Skeletal muscle satellite cell (primary cell): ENCODE data around the gene SLC36A3. TPM values are rescaled to one million over a fixed set of nuclear protein-coding genes. Genes with fewer than 3 reads are reported as not detected.

ENCODE experiments used
- H3K27me3 ChIP-seq: 2 replicates; pipeline ENCODE4 v1.7.0; 2013; ENCODE audit warnings: low read length; ENCODE audit not compliant: control insufficient read depth, insufficient read depth
- H3K36me3 ChIP-seq: 2 replicates; pipeline ENCODE4 v1.7.0; 2013; ENCODE audit warnings: mild to moderate bottlenecking, control low read depth, low read length; ENCODE audit not compliant: insufficient read depth
- H3K4me1 ChIP-seq: 2 replicates; pipeline ENCODE4 v1.7.0; 2013; ENCODE audit warnings: low read length; ENCODE audit not compliant: control insufficient read depth, insufficient read depth
- H3K4me2 ChIP-seq: 2 replicates; pipeline ENCODE4 v1.7.0; 2013; ENCODE audit warnings: mild to moderate bottlenecking, low read length
- H3K4me3 ChIP-seq: 2 replicates; pipeline ENCODE4 v1.7.0; 2013; ENCODE audit warnings: low read length
- H3K9ac ChIP-seq: 2 replicates; pipeline ENCODE4 v1.7.0; 2013; ENCODE audit warnings: mild to moderate bottlenecking, low read depth, low read length, moderate library complexity
- H3K9me3 ChIP-seq: replicated peaks from 2 replicates; pipeline ENCODE4 v1.7.0; 2013; ENCODE audit warnings: mild to moderate bottlenecking, control low read depth, low read length
- total RNA-seq: library from RNA; depleted of rRNA; stranded (reverse); fragments of >200 nt; gene quantifications from 2 replicates; pipeline ENCODE4 v1.2.3, GENCODE V29; 2012; rRNA removed

The SLC36A3 gene
- not detected in 2 replicates for total RNA-seq

DNA sequence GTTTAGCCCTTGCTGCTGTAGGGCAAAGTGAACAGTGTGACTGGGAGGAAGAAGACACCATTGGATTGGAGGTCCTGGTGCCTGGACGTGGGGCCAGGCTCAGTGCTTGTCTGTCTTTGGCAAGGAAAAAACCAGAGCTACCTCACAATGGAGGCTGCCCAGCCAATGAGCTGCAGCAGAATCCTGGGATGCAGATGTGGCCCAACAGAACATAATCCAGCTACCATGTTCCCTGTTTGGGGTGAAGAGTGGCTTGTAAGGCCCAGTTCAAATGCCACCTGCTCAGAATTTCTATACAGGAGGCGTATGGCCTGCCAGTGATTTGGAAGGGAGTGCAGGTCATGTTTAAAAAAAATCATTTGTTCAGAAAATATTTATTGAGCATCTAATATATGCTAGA lies at the start of gene SLC36A3:
SLC36A3 (minus strand) TSS at position 101 of the 400 bp plus-strand sequence. CDS start 412 bp downstream, outside the sequence.
- Histone ChIP-seq H3K36me3 (no peaks in the 10 kb centered on the region), H3K4me2 (no peak within 1 kb of the TSS), H3K9ac (no peak within 1 kb of the TSS), H3K9me3 (no peaks in the 10 kb centered on the region), H3K4me1 (no peaks in the 10 kb centered on the region), H3K27me3 (peaks cover 20% of the 10 kb centered on the region), H3K4me3 (no peak within 1 kb of the TSS)

GRCh38 chr5:151351671-151352070 lies 48.1 kb upstream of the SLC36A3 start:
- no peak overlapping the region for H3K9ac ChIP-seq
- no peaks in the 10 kb centered on the region for H3K36me3 ChIP-seq
- peaks cover 25% of the 10 kb centered on the region for H3K27me3 ChIP-seq
- H3K9me3 ChIP-seq: no peaks in the 10 kb centered on the region
- no peak overlapping the region for H3K4me2 ChIP-seq
- H3K4me3 ChIP-seq: no peak overlapping the region
- H3K4me1 ChIP-seq: no peaks in the 10 kb centered on the region

GRCh38 chr5:151348789-151349188 lies 45.2 kb upstream of the SLC36A3 start:
- no peaks in the 10 kb centered on the region for H3K9me3 ChIP-seq
- H3K36me3 ChIP-seq: no peaks in the 10 kb centered on the region
- no peaks in the 10 kb centered on the region for H3K4me1 ChIP-seq
- H3K27me3 ChIP-seq: peaks cover 34% of the 10 kb centered on the region
- no peak overlapping the region for H3K4me3 ChIP-seq
- H3K9ac ChIP-seq: no peak overlapping the region
- H3K4me2 ChIP-seq: no peak overlapping the region

DNA sequence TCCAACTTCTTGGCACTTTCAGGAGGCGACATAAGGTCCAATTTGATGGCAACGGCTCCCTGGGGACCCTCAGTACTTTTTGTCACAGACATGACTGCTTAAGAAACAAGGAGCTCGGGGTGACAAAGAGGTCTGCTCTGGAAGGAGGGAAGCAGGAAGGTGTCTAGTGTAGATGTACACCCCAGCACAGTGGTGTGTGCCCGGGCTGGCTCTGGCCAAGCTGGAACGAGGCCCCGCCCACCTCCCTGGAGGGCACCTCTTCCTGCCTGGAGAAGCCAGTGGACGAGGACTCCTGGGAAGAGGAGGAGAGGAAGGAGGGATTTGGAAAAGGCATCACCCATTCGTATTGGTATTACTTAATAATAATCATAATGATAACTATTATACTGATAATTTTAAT lies 43.8 kb upstream of the SLC36A3 start, which contains the start of gene SLC36A2:
SLC36A2 (minus strand) TSS at position 191 of the 400 bp plus-strand sequence; CDS start at position 92, 99 bp downstream.
- H3K36me3 ChIP-seq: no peaks in the 10 kb centered on the region
- H3K27me3 ChIP-seq: peaks cover 41% of the 10 kb centered on the region
- H3K9ac ChIP-seq: no peak within 1 kb of the TSS
- H3K4me3 ChIP-seq: no peak within 1 kb of the TSS
- no peak within 1 kb of the TSS for H3K4me2 ChIP-seq
- no peaks in the 10 kb centered on the region for H3K9me3 ChIP-seq
- H3K4me1 ChIP-seq: no peaks in the 10 kb centered on the region

DNA sequence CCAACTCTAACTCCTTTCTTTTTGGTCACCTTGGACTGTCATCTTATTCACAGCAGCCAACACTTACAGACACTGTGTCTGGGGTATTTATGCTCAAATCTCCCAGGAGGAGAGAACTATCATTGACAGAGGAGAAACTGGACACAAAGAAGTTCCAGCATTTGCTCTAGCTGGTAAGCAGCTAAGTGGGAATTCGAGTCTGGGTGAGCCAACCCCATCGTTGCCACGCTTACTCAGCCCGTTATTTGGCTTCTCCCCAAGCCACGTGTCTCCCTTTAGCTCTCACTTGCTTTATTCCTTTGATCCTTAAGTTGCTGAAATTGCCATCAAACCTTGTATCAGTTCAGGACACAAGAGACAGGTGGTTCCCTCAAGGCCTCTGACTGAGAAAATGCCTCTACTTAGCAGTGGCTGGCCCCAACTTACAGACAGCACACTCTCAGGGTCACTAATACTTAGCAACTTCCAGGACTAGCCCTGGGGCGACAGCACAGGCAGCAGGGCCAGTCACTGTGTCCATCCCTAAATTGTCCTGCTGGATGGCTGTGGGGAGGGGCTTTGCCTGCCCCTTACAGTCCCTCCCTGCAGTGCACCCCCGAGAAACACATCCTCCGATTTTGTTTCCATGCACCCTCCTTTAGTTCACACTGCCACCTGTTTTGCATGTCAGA lies 42.4 kb upstream of the SLC36A3 start:
- Histone ChIP-seq H3K4me2 (no peak overlapping the region), H3K36me3 (no peaks in the 10 kb centered on the region), H3K9me3 (no peaks in the 10 kb centered on the region), H3K4me1 (no peaks in the 10 kb centered on the region), H3K9ac (no peak overlapping the region), H3K4me3 (no peak overlapping the region), H3K27me3 (peaks cover 41% of the 10 kb centered on the region)

DNA sequence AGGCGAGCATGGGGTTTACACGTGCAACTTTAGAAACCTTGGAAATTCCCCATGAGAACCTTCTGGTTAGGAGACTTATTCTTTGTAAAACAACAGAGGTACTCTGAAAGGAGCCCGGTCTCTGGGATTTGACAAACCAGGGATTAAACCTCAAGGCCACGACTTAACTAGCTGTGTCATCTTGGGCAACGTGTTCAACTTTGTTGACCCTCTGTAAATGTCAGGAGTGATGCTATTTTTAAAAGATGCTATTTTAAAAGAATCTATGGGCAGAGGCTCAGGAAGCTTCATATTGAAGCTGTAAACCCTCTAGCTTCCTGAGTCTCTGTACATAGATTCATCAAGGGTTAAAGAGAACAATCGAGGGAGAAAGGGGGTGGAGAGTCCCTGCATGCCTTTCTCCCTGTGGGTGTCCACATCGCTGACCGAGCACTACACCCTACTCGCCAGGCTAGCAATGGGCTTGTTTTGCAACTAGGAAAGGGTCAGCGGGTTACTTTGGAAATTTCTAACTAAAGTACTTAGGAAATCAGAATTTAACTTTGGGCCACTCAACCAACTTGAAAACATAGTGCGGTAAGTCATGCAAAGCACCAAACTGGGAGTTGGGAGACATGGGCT lies 41.7 kb upstream of the SLC36A3 start:
- Histone ChIP-seq H3K27me3 (peaks cover 41% of the 10 kb centered on the region), H3K4me2 (no peak overlapping the region), H3K36me3 (no peaks in the 10 kb centered on the region), H3K4me1 (no peaks in the 10 kb centered on the region), H3K4me3 (no peak overlapping the region), H3K9ac (no peak overlapping the region), H3K9me3 (no peaks in the 10 kb centered on the region)

DNA sequence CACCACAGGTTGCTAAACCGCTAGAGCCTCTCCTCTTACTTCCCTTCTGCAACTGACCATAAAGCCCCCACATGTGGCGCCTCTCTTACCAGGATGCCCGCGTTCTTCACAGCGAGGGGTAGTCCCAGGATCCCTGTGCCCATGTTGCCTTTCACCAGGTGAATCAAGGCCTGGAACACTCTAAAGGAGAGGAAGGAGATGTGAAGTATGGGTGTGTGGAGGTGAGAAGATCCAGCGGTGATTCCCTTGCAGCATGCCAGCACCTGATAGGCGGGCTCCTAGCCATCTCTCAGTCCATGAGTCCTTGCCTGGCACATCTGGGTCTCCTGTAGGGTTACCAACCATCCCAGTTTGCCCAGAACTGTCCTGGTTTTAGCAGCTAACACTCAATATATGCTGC lies 40.5 kb upstream of the SLC36A3 start:
- Histone ChIP-seq H3K4me2 (no peak overlapping the region), H3K36me3 (no peaks in the 10 kb centered on the region), H3K9me3 (no peaks in the 10 kb centered on the region), H3K27me3 (peaks cover 38% of the 10 kb centered on the region), H3K9ac (no peak overlapping the region), H3K4me1 (no peaks in the 10 kb centered on the region), H3K4me3 (no peak overlapping the region)

DNA sequence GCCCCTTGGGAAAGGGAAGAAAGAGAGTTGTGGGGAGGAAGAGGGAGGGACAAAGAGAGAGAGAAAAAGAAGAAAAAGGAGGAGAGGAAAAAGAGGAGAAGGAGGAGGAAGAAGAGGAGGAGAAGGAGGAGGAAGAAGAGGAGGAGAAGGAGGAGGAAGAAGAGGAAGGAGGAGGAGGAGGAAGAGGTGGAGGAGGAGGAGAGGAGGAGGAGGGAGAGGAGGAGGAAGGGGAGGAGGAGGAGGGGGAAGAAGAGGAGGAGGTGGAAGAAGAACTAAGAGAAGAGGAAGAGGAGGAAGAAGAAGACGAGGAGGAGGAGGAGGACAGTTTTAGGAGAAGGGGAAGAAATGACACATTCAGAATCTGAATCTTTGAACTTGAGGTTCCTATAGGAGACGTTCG lies 36.4 kb upstream of the SLC36A3 start:
- H3K4me2 ChIP-seq: no peak overlapping the region
- no peak overlapping the region for H3K9ac ChIP-seq
- H3K27me3 ChIP-seq: peaks cover 29% of the 10 kb centered on the region
- H3K4me1 ChIP-seq: no peaks in the 10 kb centered on the region
- H3K9me3 ChIP-seq: no peaks in the 10 kb centered on the region
- H3K36me3 ChIP-seq: no peaks in the 10 kb centered on the region
- no peak overlapping the region for H3K4me3 ChIP-seq

DNA sequence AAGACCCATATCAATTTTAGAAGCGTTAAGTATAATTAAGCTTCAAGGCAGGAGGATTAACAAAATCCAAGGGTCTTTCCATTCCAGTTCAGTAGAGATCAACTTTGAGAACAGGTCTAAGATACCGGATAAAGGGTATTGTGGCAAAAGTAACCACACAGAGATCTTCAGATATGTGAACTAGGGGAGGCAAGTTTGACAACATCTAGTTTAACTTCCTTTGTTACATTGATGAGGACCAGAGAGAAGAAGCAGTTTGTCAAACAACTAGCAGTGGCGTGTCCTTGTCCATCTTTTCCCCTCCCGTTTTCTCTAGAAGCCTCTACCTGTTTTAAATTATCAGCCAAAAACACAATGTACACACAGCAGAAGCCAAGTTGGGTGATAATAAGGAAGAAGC lies 35.2 kb upstream of the SLC36A3 start:
- Histone ChIP-seq H3K27me3 (peaks cover 19% of the 10 kb centered on the region), H3K4me1 (no peaks in the 10 kb centered on the region), H3K36me3 (no peaks in the 10 kb centered on the region), H3K4me2 (no peak overlapping the region), H3K9ac (no peak overlapping the region), H3K9me3 (no peaks in the 10 kb centered on the region), H3K4me3 (no peak overlapping the region)

GRCh38 chr5:151332857-151333256 lies 29.3 kb upstream of the SLC36A3 start:
- Histone ChIP-seq H3K4me2 (no peak overlapping the region), H3K9ac (no peak overlapping the region), H3K4me1 (no peaks in the 10 kb centered on the region), H3K27me3 (peaks cover 12% of the 10 kb centered on the region), H3K36me3 (no peaks in the 10 kb centered on the region), H3K9me3 (no peaks in the 10 kb centered on the region), H3K4me3 (no peak overlapping the region)

GRCh38 chr5:151328734-151329133 lies 25.2 kb upstream of the SLC36A3 start:
- H3K36me3 ChIP-seq: no peaks in the 10 kb centered on the region
- H3K27me3 ChIP-seq: peaks cover 13% of the 10 kb centered on the region
- H3K4me3 ChIP-seq: no peak overlapping the region
- no peak overlapping the region for H3K4me2 ChIP-seq
- no peak overlapping the region for H3K9ac ChIP-seq
- no peaks in the 10 kb centered on the region for H3K9me3 ChIP-seq
- H3K4me1 ChIP-seq: no peaks in the 10 kb centered on the region

DNA sequence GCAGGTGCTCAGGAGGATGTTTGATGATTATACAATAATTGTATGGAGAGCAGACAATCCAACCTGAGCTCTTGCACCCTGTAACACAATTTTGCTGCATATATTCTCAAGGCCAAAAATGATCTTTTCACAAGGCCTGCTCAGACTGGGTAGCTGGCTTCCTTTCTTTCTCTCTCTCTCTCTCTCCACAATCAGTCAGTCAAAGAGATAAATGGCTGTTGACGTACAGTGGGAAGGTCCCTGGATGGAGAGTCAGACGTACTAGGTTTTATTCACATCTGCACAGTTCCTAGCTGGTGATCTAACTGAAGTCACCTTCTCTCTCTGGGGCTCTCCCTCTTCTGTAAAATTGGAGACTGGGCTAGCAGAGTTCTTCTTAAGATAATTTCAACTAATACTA lies 24.0 kb upstream of the SLC36A3 start:
- Histone ChIP-seq H3K4me2 (no peak overlapping the region), H3K9ac (no peak overlapping the region), H3K36me3 (no peaks in the 10 kb centered on the region), H3K4me3 (no peak overlapping the region), H3K27me3 (peaks cover 13% of the 10 kb centered on the region), H3K9me3 (no peaks in the 10 kb centered on the region), H3K4me1 (no peaks in the 10 kb centered on the region)
